T-helper 2 cell treated with Interferon-gamma antibody and Interleukin-4, amounts not matched to agents 100 ng/mL and 5 ng/mL, for 36 hours (primary cell): ENCODE measurements around the gene CD19. TPM values are rescaled to one million over a fixed set of nuclear protein-coding genes. Genes with fewer than 3 reads are reported as not detected.

Source experiments
- intact Hi-C: fragments of 100-400 bp; cut with micrococcal nuclease; formaldehyde crosslinking; loops from one replicate; pipeline ENCODE4 v1.15.1; 2023
- total RNA-seq: library from RNA; stranded (reverse); gene quantifications from 2 replicates; pipeline ENCODE4 v1.2.3, GENCODE V29; 2022

Gene CD19
- total RNA-seq, 1 donor from 2014 or later, result not detected

DNA sequence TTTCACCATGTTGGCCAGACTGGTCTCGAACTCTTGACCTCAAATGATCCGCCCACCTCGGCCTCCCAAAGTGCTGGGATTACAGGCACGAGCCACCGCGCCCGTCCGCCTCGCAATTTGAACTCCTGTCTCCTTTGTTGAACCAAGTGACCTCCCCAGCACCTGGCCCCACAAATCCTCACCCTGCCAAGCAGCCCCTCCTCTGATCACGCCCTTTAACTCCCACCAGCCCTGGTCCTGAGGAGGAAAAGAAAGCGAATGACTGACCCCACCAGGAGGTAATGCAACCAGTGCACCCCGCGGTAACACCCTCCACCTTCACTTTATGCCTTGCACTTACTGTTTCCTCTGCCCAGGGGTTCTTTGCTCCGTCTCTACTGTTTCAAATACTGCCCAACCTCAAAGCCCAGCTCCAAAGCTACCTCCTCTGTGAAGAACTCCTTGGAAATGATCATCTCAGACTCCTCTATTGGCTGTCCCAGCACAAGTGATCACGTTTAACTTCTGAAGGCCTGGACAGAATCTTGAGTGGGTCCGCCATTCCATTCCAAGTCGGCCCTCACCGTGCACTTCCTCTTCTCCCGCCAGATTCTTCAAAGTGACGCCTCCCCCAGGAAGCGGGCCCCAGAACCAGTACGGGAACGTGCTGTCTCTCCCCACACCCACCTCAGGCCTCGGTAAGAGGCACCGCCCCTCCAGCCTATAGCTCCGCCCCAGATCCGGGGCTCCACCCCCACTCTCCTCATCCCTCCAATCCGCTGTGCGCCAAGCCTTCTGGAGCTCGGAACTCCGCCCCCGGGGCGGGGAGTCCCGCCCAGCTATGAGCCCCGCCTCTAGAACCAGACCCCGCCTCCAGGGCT lies 4.4 kb downstream of the CD19 start:
- intact Hi-C loops, result loop anchor here (1.0 to 5.0 kb wide), 2 partner anchors 11 to 54 kb away; partner anchors contain the start of gene RABEP2

- intact Hi-C loops, result loop anchor here (1.0 to 5.0 kb wide), 2 partner anchors 11 to 54 kb away; partner anchors contain the start of gene RABEP2
These were observed 5.0 kb downstream of the CD19 start for GRCh38 chr16:28936784-28937155.

DNA sequence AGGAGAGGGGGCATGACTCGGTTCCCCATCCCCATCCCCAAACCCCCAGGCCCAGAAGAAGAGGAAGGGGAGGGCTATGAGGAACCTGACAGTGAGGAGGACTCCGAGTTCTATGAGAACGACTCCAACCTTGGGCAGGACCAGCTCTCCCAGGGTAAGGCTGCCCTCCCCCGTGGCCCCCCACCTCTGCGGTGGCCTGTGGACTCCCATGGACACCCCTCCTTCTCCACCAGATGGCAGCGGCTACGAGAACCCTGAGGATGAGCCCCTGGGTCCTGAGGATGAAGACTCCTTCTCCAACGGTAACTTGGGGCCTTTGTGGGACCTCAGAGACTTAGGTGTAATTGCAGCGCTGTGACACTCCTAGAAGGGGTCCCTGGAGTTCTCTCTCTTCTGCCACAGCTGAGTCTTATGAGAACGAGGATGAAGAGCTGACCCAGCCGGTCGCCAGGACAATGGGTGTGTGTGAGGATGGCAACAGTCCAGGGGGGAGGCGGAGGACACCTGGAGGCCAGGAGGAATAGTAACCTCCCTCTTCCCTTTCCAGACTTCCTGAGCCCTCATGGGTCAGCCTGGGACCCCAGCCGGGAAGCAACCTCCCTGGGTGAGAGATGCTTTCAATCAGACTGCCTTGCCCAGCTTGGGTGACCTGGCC lies 5.6 kb downstream of the CD19 start:
- intact Hi-C loops, result loop anchor here (5.0 kb wide), 1 partner anchor 55 kb away; no protein-coding TSS in a partner anchor

DNA sequence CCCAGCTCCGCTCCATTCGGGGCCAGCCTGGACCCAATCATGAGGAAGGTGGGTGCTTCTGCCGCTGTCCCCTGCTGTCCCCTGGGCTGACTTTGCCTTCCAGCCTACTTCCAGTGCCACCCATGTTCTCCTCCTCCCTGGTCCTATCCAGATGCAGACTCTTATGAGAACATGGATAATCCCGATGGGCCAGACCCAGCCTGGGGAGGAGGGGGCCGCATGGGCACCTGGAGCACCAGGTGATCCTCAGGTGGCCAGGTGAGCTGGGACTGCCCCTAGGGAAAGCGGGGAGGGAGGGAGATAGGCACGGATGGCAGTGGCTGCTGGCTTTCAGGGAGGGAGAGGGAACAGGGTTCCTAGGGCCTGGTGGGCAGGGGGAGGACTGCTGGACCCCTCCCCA lies 7.0 kb downstream of the CD19 start:
- intact Hi-C loops, result loop anchor here (5.0 kb wide), 1 partner anchor 56 kb away; no protein-coding TSS in a partner anchor

GRCh38 chr16:28939825-28940224 lies 8.1 kb downstream of the CD19 start:
- intact Hi-C loops, result loop anchor here (5.0 kb wide), 1 partner anchor 58 kb away; no protein-coding TSS in a partner anchor

GRCh38 chr16:28943281-28943680 lies 11.5 kb downstream of the CD19 start:
- intact Hi-C loops, result no loop called here

- intact Hi-C loops, result no loop called here
These were observed 14.9 kb downstream of the CD19 start for GRCh38 chr16:28946681-28947080.

DNA sequence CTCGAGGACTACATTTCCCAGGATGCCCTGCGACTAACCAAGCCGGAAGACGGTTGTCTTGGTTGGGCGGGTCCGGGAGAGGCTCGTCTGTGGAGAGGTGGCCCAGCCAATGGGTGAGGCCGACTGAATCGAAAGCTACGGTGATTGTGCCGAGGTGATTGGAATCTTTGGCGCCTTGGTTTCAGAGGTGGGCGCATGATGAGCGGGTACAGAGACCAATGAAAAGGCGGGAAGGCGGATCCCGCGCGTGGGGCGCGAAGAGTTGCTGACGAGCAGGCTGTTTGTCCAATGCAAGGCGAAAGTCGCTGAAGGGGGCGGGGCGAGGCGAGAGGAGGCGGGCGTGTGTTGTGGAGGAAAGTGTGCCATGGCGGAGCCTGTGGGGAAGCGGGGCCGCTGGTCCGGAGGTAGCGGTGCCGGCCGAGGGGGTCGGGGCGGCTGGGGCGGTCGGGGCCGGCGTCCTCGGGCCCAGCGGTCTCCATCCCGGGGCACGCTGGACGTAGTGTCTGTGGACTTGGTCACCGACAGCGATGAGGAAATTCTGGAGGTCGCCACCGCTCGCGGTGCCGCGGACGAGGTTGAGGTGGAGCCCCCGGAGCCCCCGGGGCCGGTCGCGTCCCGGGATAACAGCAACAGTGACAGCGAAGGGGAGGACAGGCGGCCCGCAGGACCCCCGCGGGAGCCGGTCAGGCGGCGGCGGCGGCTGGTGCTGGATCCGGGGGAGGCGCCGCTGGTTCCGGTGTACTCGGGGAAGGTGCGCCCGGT lies 19.1 kb downstream of the CD19 start, which contains the start of gene NFATC2IP:
TSS of gene NFATC2IP (plus strand) at position 290 of the 762 bp plus-strand sequence. CDS start at position 365, 75 bp downstream.
- intact Hi-C loops, result loop anchor here (1.0 to 2.0 kb wide), 4 partner anchors 24 to 129 kb away; partner anchors contain the start of genes ATXN2L, RABEP2, SH2B1 and SPNS1

DNA sequence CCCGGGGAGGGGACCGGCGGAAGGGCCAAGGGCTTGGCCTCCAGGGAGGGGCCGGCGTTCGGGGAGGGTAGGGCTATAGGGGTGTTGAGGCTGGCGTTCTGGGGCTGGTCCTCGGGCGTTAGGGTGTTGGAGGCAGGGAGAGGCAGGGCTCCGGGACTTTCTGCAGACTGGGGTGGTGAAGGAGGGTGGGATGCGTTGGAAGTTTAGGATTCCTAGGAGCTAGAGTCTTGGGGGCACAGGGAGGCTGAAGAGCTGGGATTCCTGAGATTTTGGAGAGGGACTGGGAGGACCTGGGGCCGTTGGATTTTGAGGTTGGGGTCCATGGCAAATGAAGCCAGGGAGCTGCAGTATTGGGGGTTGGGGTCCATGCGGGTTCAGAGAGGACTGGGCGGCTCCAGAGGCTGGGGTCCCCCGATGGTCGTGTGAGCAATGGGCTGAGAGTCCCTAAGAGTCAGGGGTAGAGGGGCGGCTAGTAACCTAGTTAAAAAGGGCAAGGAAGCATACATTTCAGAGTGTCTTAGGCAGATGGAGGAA lies 19.7 kb downstream of the CD19 start:
- intact Hi-C loops, result loop anchor here (2.0 kb wide), 1 partner anchor 23 kb away; the partner anchor contains the start of gene SPNS1

GRCh38 chr16:28958216-28958615 lies 26.4 kb downstream of the CD19 start:
- intact Hi-C loops, result no loop called here

DNA sequence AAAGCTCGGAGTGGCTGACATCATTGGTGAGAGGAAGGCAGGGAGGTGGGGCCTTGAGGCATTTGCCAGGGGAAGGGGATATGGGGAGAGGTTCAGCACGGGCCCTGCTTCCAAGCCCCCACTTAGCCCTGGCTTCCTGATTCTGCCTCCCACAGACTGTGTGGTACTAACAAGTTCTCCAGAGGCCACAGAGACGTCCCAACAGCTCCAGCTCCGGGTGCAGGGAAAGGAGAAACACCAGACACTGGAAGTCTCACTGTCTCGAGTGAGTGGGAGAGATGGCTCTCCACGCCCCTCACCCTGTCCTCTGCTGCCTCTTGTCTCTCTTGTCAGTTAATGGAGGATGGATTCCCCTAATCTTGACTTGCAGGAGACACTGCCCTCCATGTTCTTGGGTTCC lies 27.1 kb downstream of the CD19 start:
- intact Hi-C loops, result no loop called here

DNA sequence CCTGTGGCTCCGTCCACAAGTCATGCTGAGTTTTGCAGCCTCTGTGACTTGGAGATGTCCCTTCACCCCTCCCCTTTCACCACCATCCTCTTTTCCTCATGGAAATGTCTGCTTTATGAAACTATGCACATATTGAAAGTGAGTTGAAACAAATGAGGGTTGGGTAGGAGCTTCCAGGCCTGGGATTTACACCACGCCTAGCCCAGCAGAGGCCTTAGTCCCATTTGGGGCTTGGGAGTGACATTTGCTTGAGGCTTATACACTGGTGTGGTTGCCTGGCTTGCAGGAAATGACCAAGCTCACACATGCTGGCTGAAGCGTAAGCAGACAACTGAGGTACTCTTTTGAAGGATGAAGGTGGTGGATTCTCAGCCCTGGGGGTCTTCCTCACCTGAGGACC lies 32.3 kb downstream of the CD19 start:
- intact Hi-C loops, result no loop called here

DNA sequence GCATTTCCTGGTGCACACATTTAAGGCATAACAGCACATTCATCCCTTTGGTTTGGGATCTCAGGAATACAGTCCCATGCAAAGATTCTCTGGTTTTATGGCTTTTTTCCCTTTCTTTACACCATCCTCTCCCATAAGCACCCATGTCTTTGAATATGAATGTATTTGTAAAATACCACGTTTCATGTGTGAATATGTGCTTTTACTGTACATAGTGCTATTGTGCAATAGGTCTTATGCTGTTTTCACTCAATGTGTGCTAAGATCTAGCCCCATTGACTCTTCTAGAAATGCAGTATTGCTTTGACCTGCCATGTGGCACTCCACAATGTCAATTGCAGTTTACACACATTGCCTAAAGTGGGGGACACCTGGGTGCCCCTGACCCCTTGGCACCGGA lies 32.7 kb downstream of the CD19 start:
- intact Hi-C loops, result no loop called here

DNA sequence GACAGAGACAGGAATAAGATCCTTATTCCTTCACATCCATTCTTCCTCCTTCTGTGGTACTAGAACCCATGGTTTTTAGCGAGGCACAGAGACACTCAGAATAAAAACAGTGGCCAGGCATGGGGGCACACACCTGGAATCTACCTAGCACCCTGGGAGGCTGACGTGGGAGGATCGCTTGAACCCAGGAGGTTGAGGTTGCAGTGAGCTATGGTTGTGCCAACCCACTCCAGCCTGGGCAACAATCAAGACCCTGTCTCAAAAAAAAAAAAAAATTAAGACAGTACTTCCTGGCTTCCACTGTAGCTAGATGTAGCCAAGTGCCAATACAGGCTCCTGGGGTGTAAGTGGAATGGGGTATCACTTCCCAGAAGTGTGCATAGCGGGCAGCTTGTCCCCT lies 35.4 kb downstream of the CD19 start:
- intact Hi-C loops, result no loop called here

DNA sequence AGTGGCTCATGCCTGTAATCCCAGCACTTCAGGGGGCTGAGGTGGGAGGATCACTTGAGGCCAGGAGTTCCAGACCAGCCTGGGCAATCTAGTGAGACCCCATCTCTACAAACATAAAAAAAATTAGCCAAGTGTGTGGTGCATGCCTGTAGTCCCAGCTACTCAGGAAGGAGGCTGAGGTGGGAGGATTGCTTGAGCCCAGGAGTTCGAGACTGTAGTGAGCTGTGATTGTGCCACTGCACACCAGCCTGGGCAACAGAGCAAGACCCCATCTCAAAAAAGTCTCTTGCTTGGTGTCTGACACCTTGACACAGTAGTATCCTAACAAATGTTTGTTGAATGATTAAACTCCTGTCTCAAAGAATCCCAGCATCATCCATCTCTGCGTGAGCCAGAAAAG lies 37.9 kb downstream of the CD19 start:
- intact Hi-C loops, result loop anchor here (5.0 kb wide), 1 partner anchor 417 kb away; the partner anchor contains the start of gene SGF29

- intact Hi-C loops, result loop anchor here (1.0 to 5.0 kb wide), 3 partner anchors 11 to 422 kb away; partner anchors contain the start of genes LAT, NFATC2IP and SGF29
These were observed 42.3 kb downstream of the CD19 start for GRCh38 chr16:28974007-28974436.

- intact Hi-C loops, result loop anchor here (1.0 to 5.0 kb wide), 3 partner anchors 11 to 422 kb away; partner anchors contain the start of genes LAT, NFATC2IP and SGF29
These were observed 42.8 kb downstream of the CD19 start, which contains the start of gene SPNS1 for GRCh38 chr16:28974437-28975157. Gene SPNS1, plus strand, starts transcription at chr16:28974778. Its CDS starts 374 bp downstream, at chr16:28975152.

GRCh38 chr16:28975158-28975599 lies 43.4 kb downstream of the CD19 start:
- intact Hi-C loops, result loop anchor here (2.0 kb wide), 1 partner anchor 24 kb away; the partner anchor contains the start of gene NFATC2IP
